ENCODE measurements around the gene RPL10A.
A peak's percentile ranks its signal among the peaks of the same experiment; 100 is the strongest.
"Not testable (repeated sequence)": the region's sequence is repeated elsewhere in the genome, so short reads cannot be mapped to it uniquely, and the experiment has no call there.

The RPL10A gene

GRCh38 chr6:35468181-35468979 lies at the start of gene RPL10A:
Gene RPL10A (plus strand): TSS chr6:35468401. CDS start chr6:35468435, 34 bp downstream.
- DNase-seq: peak; percentile 96

- no peak for DNase-seq
These were observed 48.8 kb upstream of the RPL10A start for GRCh38 chr6:35419417-35419816.

- no peak for DNase-seq
These were observed 48.2 kb upstream of the RPL10A start for GRCh38 chr6:35419961-35420360.

- DNase-seq: no peak
These were observed 42.9 kb upstream of the RPL10A start for GRCh38 chr6:35425284-35425683.

DNA sequence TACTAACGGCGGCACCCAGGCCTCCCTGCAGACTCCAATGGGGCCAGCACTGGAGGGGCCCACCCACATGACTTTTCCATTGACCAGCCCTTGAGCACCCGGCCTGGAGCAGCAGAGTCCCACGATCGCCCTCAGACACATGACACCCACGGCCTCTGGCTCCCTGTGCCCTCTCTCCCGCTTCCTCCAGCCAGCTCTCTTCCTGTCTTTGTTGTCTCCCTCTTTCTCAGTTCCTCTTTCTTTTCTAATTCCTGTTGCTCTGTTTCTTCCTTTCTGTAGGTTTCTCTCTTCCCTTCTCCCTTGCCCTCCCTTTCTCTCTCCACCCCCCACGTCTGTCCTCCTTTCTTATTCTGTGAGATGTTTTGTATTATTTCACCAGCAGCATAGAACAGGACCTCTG lies 42.1 kb upstream of the RPL10A start:
- DNase-seq: no peak

DNA sequence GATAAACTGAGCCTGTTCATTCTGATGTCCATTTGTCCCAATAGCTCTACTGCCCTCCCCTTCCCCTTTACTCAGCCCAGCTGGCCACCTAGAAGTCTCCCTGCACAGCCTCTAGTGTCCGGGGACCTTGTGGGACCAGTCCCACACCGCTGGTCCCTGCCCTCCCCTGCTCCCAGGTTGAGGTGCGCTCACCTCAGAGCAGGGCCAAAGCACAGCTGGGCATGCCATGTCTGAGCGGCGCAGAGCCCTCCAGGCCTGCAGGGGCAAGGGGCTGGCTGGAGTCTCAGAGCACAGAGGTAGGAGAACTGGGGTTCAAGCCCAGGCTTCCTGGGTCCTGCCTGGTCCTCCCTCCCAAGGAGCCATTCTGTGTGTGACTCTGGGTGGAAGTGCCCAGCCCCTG lies 40.8 kb upstream of the RPL10A start:
- no peak for DNase-seq

DNA sequence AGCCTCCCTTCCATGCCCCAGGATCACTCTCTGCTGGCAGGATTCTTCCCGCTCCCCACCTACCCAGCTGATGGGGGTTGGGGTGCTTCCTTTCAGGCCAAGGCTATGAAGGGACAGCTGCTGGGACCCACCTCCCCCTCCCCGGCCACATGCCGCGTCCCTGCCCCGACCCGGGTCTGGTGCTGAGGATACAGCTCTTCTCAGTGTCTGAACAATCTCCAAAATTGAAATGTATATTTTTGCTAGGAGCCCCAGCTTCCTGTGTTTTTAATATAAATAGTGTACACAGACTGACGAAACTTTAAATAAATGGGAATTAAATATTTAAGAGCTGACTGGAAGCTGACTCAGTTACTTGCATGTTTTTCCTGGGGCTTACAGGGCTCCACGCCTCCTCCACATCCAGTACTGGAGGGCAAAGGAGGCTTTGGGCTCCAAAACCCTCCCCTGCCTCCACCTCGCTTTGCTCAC lies 40.3 kb upstream of the RPL10A start:
- DNase-seq: no peak

DNA sequence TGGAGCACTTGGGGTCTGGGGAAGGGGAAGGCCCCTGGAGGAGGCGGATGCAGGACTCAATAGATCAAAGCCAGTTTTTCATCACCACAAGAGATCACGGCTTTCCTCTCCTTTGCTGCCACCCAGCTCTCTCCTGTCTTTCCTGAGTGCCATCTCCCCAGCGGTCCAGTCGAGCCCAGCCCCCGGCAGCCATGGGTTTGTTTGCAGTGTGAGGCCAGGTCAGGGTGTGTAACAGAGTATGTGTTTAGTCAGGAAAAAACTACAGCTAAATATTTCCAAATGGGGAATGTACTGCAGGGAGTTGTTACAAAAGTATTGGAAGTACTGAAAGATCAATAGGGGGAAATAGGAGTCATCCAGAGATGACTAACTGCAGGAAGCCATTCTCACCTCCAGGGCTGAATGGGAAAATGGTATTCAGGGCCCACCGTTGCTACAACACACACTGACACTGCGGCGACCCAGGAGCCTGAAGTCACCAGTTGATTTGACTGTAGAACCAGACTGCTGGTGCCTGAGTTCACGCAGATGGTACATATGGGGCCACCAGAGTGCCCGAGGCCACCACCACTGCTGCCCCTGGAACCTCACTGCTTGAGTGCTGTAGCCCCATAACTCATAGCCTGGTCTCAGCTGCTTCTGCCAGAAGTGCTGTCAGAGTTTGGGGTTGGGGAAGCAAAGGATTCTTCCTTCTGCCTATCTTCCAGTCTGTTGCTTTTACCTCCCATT lies 39.6 kb upstream of the RPL10A start:
- no peak for DNase-seq

DNA sequence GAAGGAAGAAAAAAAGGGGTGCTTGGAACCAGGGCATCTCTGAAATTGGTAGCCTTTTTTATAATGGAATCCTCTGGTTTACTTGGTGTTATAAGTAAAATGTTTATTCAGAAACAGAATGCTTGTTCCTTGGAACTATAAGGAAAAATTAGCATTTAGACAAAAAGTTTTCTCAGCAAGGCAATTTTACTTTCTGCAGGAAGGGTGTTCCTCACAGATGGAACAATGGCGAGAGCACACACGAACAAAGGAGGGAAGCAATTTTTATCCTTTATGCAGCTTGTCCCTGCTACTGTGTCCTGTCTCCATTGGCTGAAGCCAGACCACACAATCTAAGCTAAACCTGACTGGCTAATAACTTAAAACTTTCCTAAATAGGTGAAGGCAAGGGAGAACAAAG lies 38.7 kb upstream of the RPL10A start:
- DNase-seq: no peak

GRCh38 chr6:35432291-35432690 lies 35.9 kb upstream of the RPL10A start:
- no peak for DNase-seq

DNA sequence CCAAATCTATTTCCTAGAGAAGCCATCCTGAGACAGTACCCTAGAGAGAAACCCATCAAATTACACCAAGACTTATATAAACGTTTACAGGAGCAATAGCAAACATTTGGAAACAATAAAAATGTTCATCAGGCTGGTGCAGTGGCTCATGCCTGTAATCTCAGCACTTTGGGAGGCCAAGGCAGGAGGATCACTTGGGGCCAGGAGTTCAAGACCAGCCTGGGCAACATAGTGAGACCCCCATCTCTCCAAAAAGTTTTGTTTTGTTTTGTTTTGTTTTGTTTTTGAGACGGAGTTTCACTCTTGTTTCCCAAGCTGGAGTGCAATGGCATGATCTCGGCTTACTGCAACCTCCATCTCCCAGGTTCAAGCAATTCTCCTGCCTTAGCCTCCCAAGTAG lies 35.5 kb upstream of the RPL10A start:
- not testable (repeated sequence) for DNase-seq

DNA sequence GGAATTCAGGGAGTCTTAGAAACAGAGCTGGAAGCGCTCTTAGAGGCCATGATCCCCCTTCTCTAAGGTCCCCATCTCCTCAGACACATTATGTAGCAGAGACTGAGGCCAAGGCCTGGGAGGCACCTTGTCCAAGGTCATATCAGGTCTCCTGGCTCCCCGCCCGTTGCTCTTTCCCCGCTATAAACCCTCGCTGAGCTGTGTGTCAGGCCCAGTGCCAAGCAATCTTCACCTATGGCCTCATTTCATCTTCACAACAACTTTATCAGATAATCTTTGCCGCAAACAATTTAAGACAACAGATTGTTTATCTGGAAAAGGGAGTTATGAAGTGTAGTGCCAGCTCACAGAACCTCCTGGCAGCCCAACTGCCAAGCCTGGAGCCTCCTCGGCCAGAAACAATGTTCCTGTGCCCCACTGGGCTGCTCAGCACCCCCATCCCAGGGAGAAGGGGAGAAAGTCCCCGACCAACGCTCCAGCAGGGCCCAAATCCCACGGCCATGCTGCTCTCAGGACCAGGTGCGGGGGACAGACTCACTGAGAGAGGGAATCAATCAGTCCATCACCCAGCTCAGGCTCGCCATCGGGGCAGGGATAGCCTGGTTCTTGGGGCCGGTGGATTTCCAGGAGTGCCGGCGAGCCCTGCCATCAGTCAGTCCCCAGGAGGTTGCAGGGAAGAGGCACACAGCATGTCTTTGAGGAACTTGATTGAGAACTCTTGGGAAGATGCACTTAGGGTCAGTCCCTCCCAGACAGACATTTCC lies 32.9 kb upstream of the RPL10A start:
- no peak for DNase-seq

- no peak for DNase-seq
These were observed 31.9 kb upstream of the RPL10A start for GRCh38 chr6:35436071-35436857.

- DNase-seq: not testable (repeated sequence)
These were observed 29.7 kb upstream of the RPL10A start for GRCh38 chr6:35438378-35439065.

DNA sequence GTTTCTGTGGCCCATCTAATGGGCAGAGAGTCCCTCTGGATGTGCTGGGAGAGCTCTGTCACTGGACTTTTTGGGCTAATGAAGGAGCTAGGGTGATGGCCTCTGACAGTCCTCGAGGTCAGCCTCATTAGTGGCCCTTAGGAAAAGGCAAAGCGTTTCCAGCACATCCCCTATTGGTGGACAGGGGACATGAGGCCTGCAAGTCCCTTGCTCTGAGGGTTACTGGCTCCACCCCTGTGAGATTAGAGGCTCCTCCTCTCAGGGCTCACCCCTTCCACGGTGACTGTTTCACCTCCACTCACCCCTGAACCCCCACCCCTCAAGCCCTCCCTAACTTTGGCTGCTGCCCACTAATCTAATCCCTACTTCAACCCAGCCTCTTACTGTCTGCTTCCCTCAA lies 28.9 kb upstream of the RPL10A start:
- no peak for DNase-seq

- no peak for DNase-seq
These were observed 27.0 kb upstream of the RPL10A start for GRCh38 chr6:35441205-35441604.

- no peak for DNase-seq
These were observed 26.6 kb upstream of the RPL10A start for GRCh38 chr6:35441642-35442041.

GRCh38 chr6:35442693-35443092 lies 25.5 kb upstream of the RPL10A start:
- no peak for DNase-seq

GRCh38 chr6:35443341-35444030 lies 24.7 kb upstream of the RPL10A start:
- no peak for DNase-seq

DNA sequence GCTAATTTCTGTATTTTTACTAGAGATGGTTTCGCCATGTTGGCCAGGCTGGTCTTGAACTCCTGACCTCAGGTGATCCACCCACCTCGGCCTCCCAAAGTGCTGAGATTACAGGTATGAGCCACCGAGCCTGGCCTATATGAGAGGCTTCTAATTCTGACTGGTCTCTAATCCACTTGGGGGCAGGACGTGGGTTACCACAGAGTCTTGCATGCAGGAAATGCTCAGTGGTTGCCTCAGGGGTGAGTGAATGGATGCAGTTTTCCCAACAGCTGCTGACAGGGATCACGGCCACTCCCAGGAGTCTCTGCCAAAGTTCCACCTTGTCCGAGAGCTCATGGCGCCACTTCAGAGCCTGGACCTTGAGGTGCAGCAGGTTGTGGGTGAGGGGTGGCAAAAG lies 22.5 kb upstream of the RPL10A start:
- DNase-seq: no peak

DNA sequence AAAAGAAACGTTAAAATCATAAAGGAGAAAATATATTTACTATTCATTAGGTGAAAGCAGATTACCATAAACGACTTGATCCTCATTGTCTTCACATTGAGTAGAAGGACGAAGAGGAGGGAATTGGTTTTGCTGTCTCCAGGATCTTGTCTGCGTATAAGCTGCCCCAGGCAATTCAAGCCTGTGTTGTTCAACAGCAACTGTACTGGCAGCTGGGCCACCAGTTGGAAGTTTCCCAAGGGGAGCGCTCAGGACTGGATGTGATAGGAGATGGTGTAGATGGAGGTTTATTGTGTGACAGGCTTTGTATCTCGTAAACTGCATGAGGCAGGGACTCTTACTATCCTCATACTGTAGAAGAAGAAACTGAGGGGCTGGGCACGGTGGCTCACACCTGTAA lies 20.0 kb upstream of the RPL10A start:
- no peak for DNase-seq

Data from left hindlimb (tissue), 1 donor.